ENCODE data around the gene RNF157.
"Not testable (repeated sequence)": the region's sequence is repeated elsewhere in the genome, so short reads cannot be mapped to it uniquely, and the experiment has no call there.

RNF157 gene

GRCh38 chr17:76254275-76254674 is 14.0 kb upstream of the RNF157 start:
- no peak overlapping the region for H3K4me3 ChIP-seq (ENCODE audit: low read depth, low read length)
- TF ChIP-seq CTCF (IDR thresholded peaks at IDR 0.05; ENCODE audit: low read depth, low read length): no peak

- no peak for TF ChIP-seq CTCF (IDR thresholded peaks at IDR 0.05; ENCODE audit: low read depth, low read length)
- H3K4me3 ChIP-seq (ENCODE audit: low read depth, low read length): no peak overlapping the region
Observed at GRCh38 chr17:76253841-76254240, 13.5 kb upstream of the RNF157 start.

GRCh38 chr17:76252967-76253766 is 12.9 kb upstream of the RNF157 start:
- not testable (repeated sequence) for H3K4me3 ChIP-seq (ENCODE audit: low read depth, low read length)

- 0 out of 2 replicates have a peak overlapping the region, but pooled peaks have one; percentile 1 for H3K4me3 ChIP-seq (ENCODE audit: low read depth, low read length)
- TF ChIP-seq CTCF (IDR thresholded peaks at IDR 0.05; ENCODE audit: low read depth, low read length): no peak
Observed at GRCh38 chr17:76252040-76252954, 12.0 kb upstream of the RNF157 start.

- TF ChIP-seq CTCF (IDR thresholded peaks at IDR 0.05; ENCODE audit: low read depth, low read length): no peak
- no peak overlapping the region for H3K4me3 ChIP-seq (ENCODE audit: low read depth, low read length)
Observed at GRCh38 chr17:76251478-76252039, 11.3 kb upstream of the RNF157 start.

GRCh38 chr17:76250141-76250540 is 9.8 kb upstream of the RNF157 start:
- no peak for TF ChIP-seq CTCF (IDR thresholded peaks at IDR 0.05; ENCODE audit: low read depth, low read length)

GRCh38 chr17:76248013-76248782 is 7.9 kb upstream of the RNF157 start:
- no peak for TF ChIP-seq CTCF (IDR thresholded peaks at IDR 0.05; ENCODE audit: low read depth, low read length)
- no peak overlapping the region for H3K4me3 ChIP-seq (ENCODE audit: low read depth, low read length)

More at GRCh38 chr17:76250141-76250540, 9.8 kb upstream of the RNF157 start:
- H3K4me3 ChIP-seq (ENCODE audit: low read depth, low read length): no peak overlapping the region

Data from WI38 (cell line).